ENCODE results near the gene CDAN1. TPM values are rescaled to one million over a fixed set of nuclear protein-coding genes. Genes with fewer than 3 reads are reported as not detected.
A peak's percentile ranks its signal among the peaks of the same experiment; 100 is the strongest.

Gene CDAN1, protein sequence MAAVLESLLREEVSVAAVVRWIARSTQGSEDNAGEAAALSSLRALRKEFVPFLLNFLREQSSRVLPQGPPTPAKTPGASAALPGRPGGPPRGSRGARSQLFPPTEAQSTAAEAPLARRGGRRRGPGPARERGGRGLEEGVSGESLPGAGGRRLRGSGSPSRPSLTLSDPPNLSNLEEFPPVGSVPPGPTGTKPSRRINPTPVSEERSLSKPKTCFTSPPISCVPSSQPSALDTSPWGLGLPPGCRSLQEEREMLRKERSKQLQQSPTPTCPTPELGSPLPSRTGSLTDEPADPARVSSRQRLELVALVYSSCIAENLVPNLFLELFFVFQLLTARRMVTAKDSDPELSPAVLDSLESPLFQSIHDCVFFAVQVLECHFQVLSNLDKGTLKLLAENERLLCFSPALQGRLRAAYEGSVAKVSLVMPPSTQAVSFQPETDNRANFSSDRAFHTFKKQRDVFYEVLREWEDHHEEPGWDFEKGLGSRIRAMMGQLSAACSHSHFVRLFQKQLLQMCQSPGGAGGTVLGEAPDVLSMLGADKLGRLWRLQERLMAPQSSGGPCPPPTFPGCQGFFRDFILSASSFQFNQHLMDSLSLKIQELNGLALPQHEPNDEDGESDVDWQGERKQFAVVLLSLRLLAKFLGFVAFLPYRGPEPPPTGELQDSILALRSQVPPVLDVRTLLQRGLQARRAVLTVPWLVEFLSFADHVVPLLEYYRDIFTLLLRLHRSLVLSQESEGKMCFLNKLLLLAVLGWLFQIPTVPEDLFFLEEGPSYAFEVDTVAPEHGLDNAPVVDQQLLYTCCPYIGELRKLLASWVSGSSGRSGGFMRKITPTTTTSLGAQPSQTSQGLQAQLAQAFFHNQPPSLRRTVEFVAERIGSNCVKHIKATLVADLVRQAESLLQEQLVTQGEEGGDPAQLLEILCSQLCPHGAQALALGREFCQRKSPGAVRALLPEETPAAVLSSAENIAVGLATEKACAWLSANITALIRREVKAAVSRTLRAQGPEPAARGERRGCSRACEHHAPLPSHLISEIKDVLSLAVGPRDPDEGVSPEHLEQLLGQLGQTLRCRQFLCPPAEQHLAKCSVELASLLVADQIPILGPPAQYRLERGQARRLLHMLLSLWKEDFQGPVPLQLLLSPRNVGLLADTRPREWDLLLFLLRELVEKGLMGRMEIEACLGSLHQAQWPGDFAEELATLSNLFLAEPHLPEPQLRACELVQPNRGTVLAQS
- total RNA-seq, result 10 to 100 TPM in 3 of 4 donors, 1 to 10 TPM in 1; 9.1 to 16.5 (median 10.7) TPM

DNA sequence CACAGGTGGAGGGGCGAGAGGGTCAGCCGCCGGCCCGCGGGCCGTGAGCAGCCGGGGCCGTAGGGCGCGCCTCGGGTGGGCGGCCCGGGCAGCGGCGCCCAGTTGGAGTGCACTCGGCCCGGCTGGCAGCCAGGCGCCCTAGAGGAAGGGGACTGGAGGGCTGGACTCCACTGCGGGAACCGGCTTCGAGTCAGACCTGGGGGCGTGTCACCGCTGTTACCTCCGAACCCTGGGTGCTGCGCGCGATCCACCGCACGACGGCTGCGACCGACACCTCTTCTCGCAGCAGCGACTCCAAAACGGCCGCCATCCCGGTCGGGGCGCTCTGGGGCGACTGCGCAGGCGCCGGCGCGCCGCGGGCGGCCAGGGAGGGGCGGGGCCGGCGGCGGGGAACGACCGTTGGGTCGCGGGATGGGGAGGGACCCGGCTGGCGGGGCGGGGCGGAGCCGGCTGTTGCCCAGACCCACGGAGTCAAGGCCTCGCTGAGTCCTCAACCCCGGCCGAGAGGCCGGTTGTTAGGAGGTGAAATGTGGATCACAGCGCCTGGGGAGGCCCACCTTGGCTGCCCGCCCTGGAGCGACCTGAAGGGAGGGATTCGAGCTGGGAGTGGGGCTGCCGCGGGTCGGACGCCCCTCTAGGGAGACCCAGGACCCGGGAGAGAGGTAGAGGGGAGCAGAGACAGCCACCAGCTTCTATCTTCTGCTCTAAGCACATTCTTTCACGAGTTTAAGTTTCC is at the start of gene CDAN1:
CDAN1 (minus strand) TSS at position 336 of the 736 bp plus-strand sequence; CDS start at position 310, 26 bp downstream.
- no peaks in the 10 kb centered on the region for H3K27me3 ChIP-seq

DNA sequence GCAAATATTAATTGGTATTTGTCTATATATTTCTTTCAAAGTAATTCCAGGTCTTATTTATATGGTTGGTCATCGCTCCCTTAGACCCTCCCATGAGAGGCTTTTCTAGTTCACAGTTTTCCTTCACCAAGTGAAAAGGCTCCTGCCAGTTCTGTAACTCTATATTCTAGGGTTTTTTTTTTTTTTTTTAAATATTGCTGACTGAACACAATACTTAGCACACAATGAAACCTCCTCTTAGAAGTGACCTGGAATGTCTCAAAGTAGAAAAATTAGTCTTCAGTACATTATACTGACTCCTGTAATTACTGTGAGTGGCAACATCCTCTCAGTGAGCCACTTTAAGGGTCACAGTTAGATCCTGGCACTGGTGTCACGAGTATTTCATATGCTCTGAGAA is 48.6 kb upstream of the CDAN1 start:
- no peaks in the 10 kb centered on the region for H3K27me3 ChIP-seq
- no peaks in the 10 kb centered on the region for H3K9me3 ChIP-seq
- no peak overlapping the region for H3K4me3 ChIP-seq
- TF ChIP-seq, protein P1, sequence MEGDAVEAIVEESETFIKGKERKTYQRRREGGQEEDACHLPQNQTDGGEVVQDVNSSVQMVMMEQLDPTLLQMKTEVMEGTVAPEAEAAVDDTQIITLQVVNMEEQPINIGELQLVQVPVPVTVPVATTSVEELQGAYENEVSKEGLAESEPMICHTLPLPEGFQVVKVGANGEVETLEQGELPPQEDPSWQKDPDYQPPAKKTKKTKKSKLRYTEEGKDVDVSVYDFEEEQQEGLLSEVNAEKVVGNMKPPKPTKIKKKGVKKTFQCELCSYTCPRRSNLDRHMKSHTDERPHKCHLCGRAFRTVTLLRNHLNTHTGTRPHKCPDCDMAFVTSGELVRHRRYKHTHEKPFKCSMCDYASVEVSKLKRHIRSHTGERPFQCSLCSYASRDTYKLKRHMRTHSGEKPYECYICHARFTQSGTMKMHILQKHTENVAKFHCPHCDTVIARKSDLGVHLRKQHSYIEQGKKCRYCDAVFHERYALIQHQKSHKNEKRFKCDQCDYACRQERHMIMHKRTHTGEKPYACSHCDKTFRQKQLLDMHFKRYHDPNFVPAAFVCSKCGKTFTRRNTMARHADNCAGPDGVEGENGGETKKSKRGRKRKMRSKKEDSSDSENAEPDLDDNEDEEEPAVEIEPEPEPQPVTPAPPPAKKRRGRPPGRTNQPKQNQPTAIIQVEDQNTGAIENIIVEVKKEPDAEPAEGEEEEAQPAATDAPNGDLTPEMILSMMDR (IDR thresholded peaks at IDR 0.05), result no peak
- TF ChIP-seq POLR2A (IDR thresholded peaks at IDR 0.05), result no peak
- no peaks in the 10 kb centered on the region for H3K4me1 ChIP-seq
- peaks cover 0 to 6% (median 0%) of the 10 kb centered on the region in 3 donors for H3K36me3 ChIP-seq
- DNase-seq, result no peak
- no peak overlapping the region for H3K27ac ChIP-seq

More for the DNA sequence above, at the start of gene CDAN1:
- Histone ChIP-seq H3K9me3 (no peaks in the 10 kb centered on the region), H3K36me3 (peaks cover 0 to 22% (median 0%) of the 10 kb centered on the region in 3 donors), H3K4me1 (peaks cover 0 to 18% (median 6%) of the 10 kb centered on the region in 4 donors), H3K4me3 (peak within 1 kb of the TSS; percentile 89 to 94 (median 93)), H3K27ac (peak within 1 kb of the TSS; percentile 79 to 88 (median 80))
- peak; percentile 79 to 96 (median 95) for DNase-seq
- TF ChIP-seq POLR2A (IDR thresholded peaks at IDR 0.05), result peak; percentile 48 to 51
- TF ChIP-seq, protein P1 (IDR thresholded peaks at IDR 0.05), result peak in 2 of 6 experiments; percentile 17 to 19

DNA sequence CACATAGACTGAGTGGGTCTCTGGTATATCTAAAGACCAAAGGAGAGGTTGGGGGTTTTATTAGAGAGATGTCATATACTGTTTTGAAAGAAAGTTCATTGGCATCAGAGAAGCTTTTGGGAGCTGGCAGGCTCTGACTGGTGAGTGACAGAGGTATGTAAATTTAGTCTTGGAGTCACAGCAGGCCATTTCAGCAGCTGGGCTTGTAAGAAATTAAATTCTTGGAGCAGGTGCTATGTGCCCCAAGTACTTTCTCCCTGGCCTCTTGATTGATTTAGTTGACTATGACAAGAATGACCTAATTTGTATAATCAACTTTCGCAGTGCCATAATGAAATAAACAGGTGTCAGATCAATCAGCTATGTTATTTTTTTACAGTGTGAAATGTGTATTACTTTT is 47.8 kb upstream of the CDAN1 start:
- no peak overlapping the region for H3K4me3 ChIP-seq
- no peaks in the 10 kb centered on the region for H3K27me3 ChIP-seq
- peaks cover 0 to 6% (median 0%) of the 10 kb centered on the region in 3 donors for H3K36me3 ChIP-seq
- no peaks in the 10 kb centered on the region for H3K9me3 ChIP-seq
- no peak overlapping the region for H3K27ac ChIP-seq
- no peak for TF ChIP-seq POLR2A (IDR thresholded peaks at IDR 0.05)
- TF ChIP-seq, protein P1 (IDR thresholded peaks at IDR 0.05), result no peak
- DNase-seq, result no peak
- no peaks in the 10 kb centered on the region for H3K4me1 ChIP-seq

DNA sequence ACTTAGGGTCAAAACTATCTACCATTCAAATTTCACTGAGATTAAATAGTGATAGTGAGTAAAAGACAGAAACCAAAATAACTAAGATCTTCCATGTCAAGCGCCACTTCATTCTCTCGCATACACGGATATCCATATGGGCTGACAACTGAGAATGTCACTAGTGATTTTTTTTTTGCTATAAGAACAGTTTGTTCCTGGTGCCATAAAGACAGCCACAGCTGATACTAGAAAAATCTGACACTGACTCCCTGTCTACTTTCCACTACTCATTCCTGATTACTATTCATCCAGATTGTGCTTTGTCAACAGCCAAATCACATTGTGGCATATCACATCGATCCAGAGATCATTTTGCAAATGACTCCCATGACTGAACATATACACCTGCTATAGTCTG is 45.8 kb upstream of the CDAN1 start:
- no peak overlapping the region for H3K27ac ChIP-seq
- H3K36me3 ChIP-seq, result peaks cover 0 to 6% (median 0%) of the 10 kb centered on the region in 3 donors
- TF ChIP-seq, protein P1 (IDR thresholded peaks at IDR 0.05), result no peak
- no peak for TF ChIP-seq POLR2A (IDR thresholded peaks at IDR 0.05)
- H3K4me1 ChIP-seq, result no peaks in the 10 kb centered on the region
- DNase-seq, result no peak
- H3K27me3 ChIP-seq, result no peaks in the 10 kb centered on the region
- no peak overlapping the region for H3K4me3 ChIP-seq
- no peaks in the 10 kb centered on the region for H3K9me3 ChIP-seq
